Thymus (tissue), 14 donors: ENCODE results near the gene CDK8. TPM values are rescaled to one million over a fixed set of nuclear protein-coding genes. Genes with fewer than 3 reads are reported as not detected.

Experiments
- DNase-seq, 9 donors: peaks; one replicate each; pipeline ENCODE4 v3.0.0-alpha.2; 2013; ENCODE audit warnings: low spot score in 9 of 9, low read depth in 6 of 9, missing footprints in 1 of 9
- H3K27ac ChIP-seq, 2 donors: one replicate each; pipeline ENCODE4 v1.5.1; 2013; ENCODE audit warnings: control low read depth in 1 of 2, low read depth in 1 of 2, low read length in 1 of 2, mild to moderate bottlenecking in 1 of 2, moderate library complexity in 1 of 2
- H3K27me3 ChIP-seq, 2 donors: one replicate each; pipeline ENCODE4 v1.5.1; 2013; ENCODE audit warnings: low read length in 1 of 2; ENCODE audit not compliant: control insufficient read depth in 2 of 2, insufficient read depth in 1 of 2
- H3K36me3 ChIP-seq, 2 donors: one replicate each; pipeline ENCODE4 v1.5.1; 2013; ENCODE audit warnings: low read length in 1 of 2, mild to moderate bottlenecking in 1 of 2, moderate library complexity in 1 of 2; ENCODE audit not compliant: control insufficient read depth in 2 of 2, insufficient read depth in 2 of 2
- H3K4me1 ChIP-seq, 2 donors: one replicate each; pipeline ENCODE4 v1.5.1; 2013; ENCODE audit warnings: low read length in 2 of 2; ENCODE audit not compliant: control insufficient read depth in 2 of 2, insufficient read depth in 2 of 2
- H3K4me3 ChIP-seq, 2 donors: one replicate each; pipeline ENCODE4 v1.5.1; 2013; ENCODE audit warnings: low read length in 2 of 2, control low read depth in 1 of 2, mild to moderate bottlenecking in 1 of 2
- H3K9me3 ChIP-seq, 2 donors: one replicate each; pipeline ENCODE4 v1.5.1; 2013; ENCODE audit warnings: low read length in 1 of 2, mild to moderate bottlenecking in 1 of 2; ENCODE audit not compliant: control insufficient read depth in 2 of 2, insufficient read depth in 1 of 2
- WGBS: extraction: QIAGEN DNeasy Blood & Tissue Kit; methylation state at CpG from one replicate; pipeline ENCODE4 v1.1.7; 2013; 5-methylcytosine and 5-hydroxymethylcytosine counted together
- long read RNA-seq, 10 donors: transcript quantifications; one replicate each; lab custom pipeline, GENCODE V29; 2026
- polyA plus RNA-seq: library from polyadenylated mRNA; stranded (reverse); fragments of 200-250 nt; gene quantifications from one replicate; pipeline ENCODE4 v1.2.3, GENCODE V29; 2013
- total RNA-seq: library from RNA; stranded (reverse); fragments of 120-200 nt; gene quantifications from one replicate; pipeline ENCODE4 v1.2.4, GENCODE V29; 2013
- donor health status: healthy.

Gene CDK8
- 12.0 TPM for total RNA-seq
- 23.8 TPM for polyA plus RNA-seq
- long read RNA-seq, donor 1, result 0 reads
- long read RNA-seq, donor 2, result 0 reads
- long read RNA-seq, donor 3, transcript CDK8-201 (13 exons, 3,055 nt), result major isoform, 6 of 30 reads
- long read RNA-seq, donor 3, partial matches to known transcripts, result 24 of 30 reads
- long read RNA-seq, donor 3, other reads (novel, unspliced or antisense), result 0 of 30 reads
- long read RNA-seq, donor 4, transcript CDK8-201 (13 exons, 3,055 nt), result major isoform, 5 of 5 reads
- long read RNA-seq, donor 4, partial matches to known transcripts, result 0 of 5 reads
- long read RNA-seq, donor 4, other reads (novel, unspliced or antisense), result 0 of 5 reads
- long read RNA-seq, donor 5, partial matches to known transcripts, result 0 of 4 reads
- long read RNA-seq, donor 5, other reads (novel, unspliced or antisense), result 0 of 4 reads
- long read RNA-seq, donor 6, partial matches to known transcripts, result 18 of 18 reads
- long read RNA-seq, donor 6, other reads (novel, unspliced or antisense), result 0 of 18 reads
- long read RNA-seq, donor 7, partial matches to known transcripts, result 14 of 16 reads
- long read RNA-seq, donor 7, other reads (novel, unspliced or antisense), result 0 of 16 reads
- long read RNA-seq, donor 8, partial matches to known transcripts, result 0 of 1 reads
- long read RNA-seq, donor 8, other reads (novel, unspliced or antisense), result 0 of 1 reads
- long read RNA-seq, donor 9, partial matches to known transcripts, result 0 of 3 reads
- long read RNA-seq, donor 9, other reads (novel, unspliced or antisense), result 0 of 3 reads
- long read RNA-seq, donor 10, partial matches to known transcripts, result 0 of 1 reads
- long read RNA-seq, donor 10, other reads (novel, unspliced or antisense), result 0 of 1 reads

- H3K27me3 ChIP-seq, result peaks cover 0 to 3% of the 10 kb centered on the region in 2 donors
- peak within 1 kb of the TSS; percentile 76 to 85 for H3K4me3 ChIP-seq
- no peaks in the 10 kb centered on the region for H3K9me3 ChIP-seq
- WGBS, result under 1% methylated on average over 79 of the region's 79 CpGs
- no peaks in the 10 kb centered on the region for H3K36me3 ChIP-seq
- H3K27ac ChIP-seq, result peak within 1 kb of the TSS; percentile 92 to 94
- peaks cover 6 to 8% of the 10 kb centered on the region in 2 donors for H3K4me1 ChIP-seq
- DNase-seq, result peak; percentile 83 to 97 (median 92)
These were observed at the start of gene CDK8 for GRCh38 chr13:26253787-26254582. Gene CDK8, plus strand, starts transcription at chr13:26254129. Its CDS starts 513 bp downstream, at chr13:26254642.

- DNase-seq, result no peak
- no peak overlapping the region for H3K4me3 ChIP-seq
- WGBS, result 97% methylated on average over 1 of the region's 1 CpG
- H3K36me3 ChIP-seq, result peaks cover 16 to 46% of the 10 kb centered on the region in 2 donors
- H3K9me3 ChIP-seq, result no peaks in the 10 kb centered on the region
- H3K27me3 ChIP-seq, result no peaks in the 10 kb centered on the region
- H3K4me1 ChIP-seq, result no peaks in the 10 kb centered on the region
- no peak overlapping the region for H3K27ac ChIP-seq
These were observed 45.6 kb upstream of the CDK8 start for GRCh38 chr13:26208287-26208686.

- Histone ChIP-seq H3K4me1 (no peaks in the 10 kb centered on the region), H3K27me3 (no peaks in the 10 kb centered on the region), H3K27ac (no peak overlapping the region), H3K9me3 (no peaks in the 10 kb centered on the region), H3K36me3 (peaks cover 35 to 70% of the 10 kb centered on the region in 2 donors), H3K4me3 (no peak overlapping the region)
- no peak for DNase-seq
- WGBS, result 97% methylated on average over 1 of the region's 1 CpG
These were observed 40.6 kb upstream of the CDK8 start for GRCh38 chr13:26213345-26213744.

- WGBS, result 98% methylated on average over 6 of the region's 6 CpGs
- Histone ChIP-seq H3K36me3 (peaks cover 34 to 67% of the 10 kb centered on the region in 2 donors), H3K9me3 (no peaks in the 10 kb centered on the region), H3K27me3 (no peaks in the 10 kb centered on the region), H3K4me3 (no peak overlapping the region), H3K27ac (no peak overlapping the region), H3K4me1 (no peaks in the 10 kb centered on the region)
- DNase-seq, result no peak
These were observed 39.9 kb upstream of the CDK8 start for GRCh38 chr13:26213982-26214381.

GRCh38 chr13:26216042-26216441 lies 37.9 kb upstream of the CDK8 start:
- H3K4me1 ChIP-seq, result peaks cover 3 to 5% of the 10 kb centered on the region in 2 donors
- H3K9me3 ChIP-seq, result no peaks in the 10 kb centered on the region
- no peak overlapping the region for H3K27ac ChIP-seq
- no peaks in the 10 kb centered on the region for H3K27me3 ChIP-seq
- peaks cover 32 to 57% of the 10 kb centered on the region in 2 donors for H3K36me3 ChIP-seq
- H3K4me3 ChIP-seq, result no peak overlapping the region
- 97% methylated on average over 2 of the region's 2 CpGs for WGBS
- DNase-seq, result no peak

GRCh38 chr13:26219726-26220125 lies 34.2 kb upstream of the CDK8 start:
- H3K27ac ChIP-seq, result no peak overlapping the region
- H3K4me3 ChIP-seq, result no peak overlapping the region
- no peaks in the 10 kb centered on the region for H3K9me3 ChIP-seq
- peaks cover 20 to 35% of the 10 kb centered on the region in 2 donors for H3K36me3 ChIP-seq
- H3K27me3 ChIP-seq, result no peaks in the 10 kb centered on the region
- 96% methylated on average over 1 of the region's 1 CpG for WGBS
- peaks cover 9 to 10% of the 10 kb centered on the region in 2 donors for H3K4me1 ChIP-seq
- no peak for DNase-seq

GRCh38 chr13:26220575-26220974 lies 33.4 kb upstream of the CDK8 start:
- Histone ChIP-seq H3K9me3 (no peaks in the 10 kb centered on the region), H3K27ac (no peak overlapping the region), H3K4me1 (peaks cover 9 to 10% of the 10 kb centered on the region in 2 donors), H3K4me3 (peak overlapping the region in 1 of 2 donors; percentile 87), H3K27me3 (no peaks in the 10 kb centered on the region), H3K36me3 (peaks cover 13 to 27% of the 10 kb centered on the region in 2 donors)
- 96% methylated on average over 2 of the region's 2 CpGs for WGBS
- DNase-seq, result no peak

- peak overlapping the region; percentile 97 to 99 for H3K27ac ChIP-seq
- under 1% methylated on average over 16 of the region's 16 CpGs for WGBS
- no peak for DNase-seq
These were observed 32.6 kb upstream of the CDK8 start for GRCh38 chr13:26221399-26221720.

More at GRCh38 chr13:26221399-26221720, 32.6 kb upstream of the CDK8 start:
- H3K4me1 ChIP-seq, result peaks cover 9 to 10% of the 10 kb centered on the region in 2 donors
- H3K36me3 ChIP-seq, result peaks cover 13 to 27% of the 10 kb centered on the region in 2 donors
- no peaks in the 10 kb centered on the region for H3K27me3 ChIP-seq
- no peaks in the 10 kb centered on the region for H3K9me3 ChIP-seq
- peak overlapping the region; percentile 84 to 87 for H3K4me3 ChIP-seq
